Bronchial epithelial cell (primary cell): ENCODE results near the gene NF2. TPM values are rescaled to one million over a fixed set of nuclear protein-coding genes. Genes with fewer than 3 reads are reported as not detected.

ENCODE experiments used
- DNase-seq: peaks from one replicate; pipeline ENCODE4 v3.0.0-alpha.2; 2010; ENCODE audit warnings: low read depth
- FAIRE-seq: peaks from 2 replicates; lab custom pipeline; 2011; peaks lifted over from hg19 to GRCh38; lab: Jason Lieb, UNC
- H3K27me3 ChIP-seq: 2 replicates; pipeline ENCODE4 v1.5.1; 2011; ENCODE audit warnings: low read length; ENCODE audit not compliant: control insufficient read depth, insufficient read depth
- H3K36me3 ChIP-seq: 2 replicates; pipeline ENCODE4 v1.5.1; 2011; ENCODE audit warnings: low read length; ENCODE audit not compliant: control insufficient read depth, insufficient read depth
- H3K4me3 ChIP-seq: 2 replicates; pipeline ENCODE4 v1.5.1; 2011; ENCODE audit warnings: mild to moderate bottlenecking, low read depth, low read length, control low read depth
- total RNA-seq: library from RNA; depleted of rRNA; stranded (reverse); fragments of >200 nt; gene quantifications from 2 replicates; pipeline ENCODE4 v1.2.1, GENCODE V29; 2014
- TF ChIP-seq, protein P1 (sequence below): IDR thresholded peaks from 2 replicates; pipeline ENCODE4 v1.5.1; 2011; ENCODE audit warnings: mild to moderate bottlenecking, moderate library complexity, low read length, control low read depth, inconsistent platforms; ENCODE audit not compliant: insufficient read depth, severe bottlenecking

NF2 gene
- total RNA-seq, 1 donor from 2014 or later: 28.4 TPM

DNA sequence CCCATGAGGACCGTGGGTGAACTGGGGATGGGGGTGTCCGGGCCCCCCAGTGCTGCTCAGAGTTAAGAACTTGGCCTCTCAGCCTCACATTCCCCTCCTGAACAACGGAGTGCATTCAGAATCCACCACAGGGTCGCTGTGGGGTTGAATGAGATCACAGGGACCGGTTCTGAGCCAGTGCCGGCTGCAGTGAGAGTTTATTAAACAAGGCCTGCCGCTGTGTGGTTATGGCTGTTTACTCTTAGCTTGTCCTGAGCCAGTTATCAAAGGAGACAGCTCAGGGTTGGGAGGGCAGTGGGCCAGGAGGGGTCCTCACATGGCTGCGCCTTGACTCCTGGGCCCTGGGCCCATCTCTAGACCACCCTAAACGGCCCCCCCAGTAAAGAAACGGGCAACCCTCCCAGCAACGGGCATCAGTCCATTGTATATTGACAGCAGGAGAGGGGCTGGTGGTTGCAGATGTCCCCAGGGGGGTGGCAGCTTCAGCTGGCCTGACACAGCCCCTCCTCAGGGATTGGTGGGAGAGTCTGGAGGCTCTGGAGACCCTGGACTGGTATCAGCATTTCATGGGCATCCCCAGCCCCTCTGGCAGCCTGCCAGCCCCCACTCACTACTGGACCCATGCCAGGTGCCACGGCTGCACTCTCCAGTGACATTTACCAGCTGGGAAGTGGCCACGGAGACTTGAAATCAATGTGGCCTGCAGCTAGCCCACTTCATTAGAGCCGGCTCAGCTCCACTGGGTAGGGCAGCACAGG lies 101.3 kb downstream of the NF2 start:
- TF ChIP-seq, protein P1, sequence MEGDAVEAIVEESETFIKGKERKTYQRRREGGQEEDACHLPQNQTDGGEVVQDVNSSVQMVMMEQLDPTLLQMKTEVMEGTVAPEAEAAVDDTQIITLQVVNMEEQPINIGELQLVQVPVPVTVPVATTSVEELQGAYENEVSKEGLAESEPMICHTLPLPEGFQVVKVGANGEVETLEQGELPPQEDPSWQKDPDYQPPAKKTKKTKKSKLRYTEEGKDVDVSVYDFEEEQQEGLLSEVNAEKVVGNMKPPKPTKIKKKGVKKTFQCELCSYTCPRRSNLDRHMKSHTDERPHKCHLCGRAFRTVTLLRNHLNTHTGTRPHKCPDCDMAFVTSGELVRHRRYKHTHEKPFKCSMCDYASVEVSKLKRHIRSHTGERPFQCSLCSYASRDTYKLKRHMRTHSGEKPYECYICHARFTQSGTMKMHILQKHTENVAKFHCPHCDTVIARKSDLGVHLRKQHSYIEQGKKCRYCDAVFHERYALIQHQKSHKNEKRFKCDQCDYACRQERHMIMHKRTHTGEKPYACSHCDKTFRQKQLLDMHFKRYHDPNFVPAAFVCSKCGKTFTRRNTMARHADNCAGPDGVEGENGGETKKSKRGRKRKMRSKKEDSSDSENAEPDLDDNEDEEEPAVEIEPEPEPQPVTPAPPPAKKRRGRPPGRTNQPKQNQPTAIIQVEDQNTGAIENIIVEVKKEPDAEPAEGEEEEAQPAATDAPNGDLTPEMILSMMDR: no peak
- Histone ChIP-seq H3K36me3 (no peaks in the 10 kb centered on the region), H3K27me3 (peaks cover 3% of the 10 kb centered on the region), H3K4me3 (no peak overlapping the region)
- DNase-seq (no peak), FAIRE-seq (peak; percentile 66)

DNA sequence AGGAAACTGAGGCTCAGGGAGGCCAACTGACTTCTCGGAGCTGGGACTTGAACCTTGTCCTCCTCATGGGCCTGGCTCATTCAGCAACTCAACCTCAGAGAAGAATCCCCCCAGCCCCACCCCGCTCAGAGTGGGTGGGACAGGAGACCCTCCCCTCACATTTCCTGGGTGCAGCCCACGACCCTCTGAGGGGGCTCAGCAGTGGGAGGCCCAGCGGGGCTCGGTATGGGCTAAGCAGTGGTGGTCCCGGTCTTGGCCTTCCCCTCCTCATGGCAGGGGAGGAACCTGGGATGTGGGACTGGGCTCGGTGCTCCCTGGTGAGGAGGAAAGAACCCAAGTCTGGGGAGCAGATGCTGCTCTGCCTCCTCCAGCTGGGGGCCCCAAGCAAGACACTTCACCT lies 102.2 kb downstream of the NF2 start:
- TF ChIP-seq, protein P1: no peak
- FAIRE-seq (no peak), DNase-seq (no peak)
- H3K36me3 ChIP-seq: no peaks in the 10 kb centered on the region
- peaks cover 3% of the 10 kb centered on the region for H3K27me3 ChIP-seq
- H3K4me3 ChIP-seq: no peak overlapping the region

DNA sequence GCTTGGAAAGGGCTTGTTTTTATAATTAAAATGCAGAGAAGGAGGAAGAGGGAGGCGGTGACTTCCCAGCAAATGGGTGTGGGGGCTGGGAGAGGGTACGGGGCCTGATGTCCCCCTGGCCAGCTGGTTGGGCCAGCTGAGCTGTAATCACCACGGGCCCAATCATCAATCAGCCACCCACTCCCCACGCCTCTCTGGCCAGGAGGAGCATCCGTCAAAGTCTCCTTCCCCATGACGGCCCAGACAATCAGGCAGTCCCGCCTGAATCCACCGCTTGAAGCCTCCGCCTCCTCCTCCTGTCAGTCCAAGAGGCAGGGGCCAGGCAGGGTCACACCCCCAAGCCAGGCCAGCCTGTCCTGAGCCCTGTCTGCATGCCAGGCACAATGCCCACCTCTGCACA lies 103.1 kb downstream of the NF2 start:
- Histone ChIP-seq H3K27me3 (peaks cover 3% of the 10 kb centered on the region), H3K4me3 (no peak overlapping the region), H3K36me3 (no peaks in the 10 kb centered on the region)
- FAIRE-seq: no peak
- no peak for DNase-seq
- TF ChIP-seq, protein P1: no peak

DNA sequence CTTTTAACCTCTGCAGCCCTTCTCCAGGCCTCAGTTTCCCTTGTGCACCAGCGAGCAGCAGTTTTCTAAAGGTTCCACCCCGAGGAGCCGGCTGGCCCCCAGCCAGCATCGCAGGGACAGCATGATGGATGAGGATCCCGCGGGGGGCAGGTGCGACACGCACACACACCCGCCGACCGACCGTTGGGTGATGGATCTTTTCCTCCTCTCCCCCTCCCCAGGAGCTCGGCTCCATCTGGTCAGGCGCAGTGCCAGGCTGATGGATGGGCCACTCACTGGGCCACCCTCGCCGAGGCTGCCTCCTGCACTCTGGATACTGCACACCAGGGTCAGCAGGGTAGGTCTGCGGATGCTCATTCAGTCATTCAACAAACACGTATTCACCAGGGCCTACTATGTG lies 103.6 kb downstream of the NF2 start:
- Histone ChIP-seq H3K36me3 (no peaks in the 10 kb centered on the region), H3K4me3 (no peak overlapping the region), H3K27me3 (peaks cover 3% of the 10 kb centered on the region)
- TF ChIP-seq, protein P1: no peak
- FAIRE-seq (no peak), DNase-seq (no peak)

DNA sequence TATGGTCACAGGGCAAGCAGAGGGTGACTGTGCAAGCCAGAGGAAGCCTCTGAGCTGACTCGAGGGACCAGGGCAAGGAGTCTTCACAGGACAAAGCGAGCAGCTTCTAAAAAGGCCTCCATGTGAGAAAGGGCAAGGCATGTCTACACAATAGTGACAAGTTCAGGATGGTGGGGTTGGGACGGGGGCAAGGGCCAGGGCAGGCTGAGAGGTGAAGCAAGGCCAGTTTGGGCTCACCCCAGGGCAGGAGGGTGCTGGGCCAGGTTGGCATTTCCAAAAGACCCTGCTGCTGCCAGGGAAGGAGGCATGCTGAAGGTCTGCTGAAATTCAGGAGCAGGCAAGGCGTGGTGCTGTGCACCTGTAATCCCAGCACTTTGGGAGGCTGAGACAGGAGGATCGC lies 104.0 kb downstream of the NF2 start:
- DNase-seq (no peak), FAIRE-seq (no peak)
- TF ChIP-seq, protein P1: no peak
- peaks cover 5% of the 10 kb centered on the region for H3K27me3 ChIP-seq
- H3K36me3 ChIP-seq: no peaks in the 10 kb centered on the region
- H3K4me3 ChIP-seq: no peak overlapping the region

DNA sequence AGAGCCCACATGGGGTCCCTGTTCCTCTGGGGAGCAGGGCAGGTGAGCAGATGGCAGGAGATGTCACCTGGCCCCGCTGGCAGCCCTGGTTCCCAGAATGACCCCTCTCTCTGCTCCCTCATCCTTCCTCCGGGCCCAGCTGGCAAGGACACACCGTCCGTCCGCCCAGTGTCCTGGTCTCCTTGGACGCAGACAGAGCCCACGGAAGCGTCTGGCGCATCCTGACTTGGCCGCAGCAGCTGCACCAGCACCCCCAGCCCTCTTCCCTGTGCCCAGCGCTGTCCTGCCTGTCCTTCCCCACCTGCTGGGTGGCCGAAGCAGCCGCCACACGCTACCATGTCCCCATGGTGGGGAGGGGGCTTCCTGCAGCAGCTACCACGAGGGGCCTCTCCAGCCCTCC lies 106.8 kb downstream of the NF2 start:
- TF ChIP-seq, protein P1: no peak
- Histone ChIP-seq H3K4me3 (no peak overlapping the region), H3K27me3 (peaks cover 3% of the 10 kb centered on the region), H3K36me3 (no peaks in the 10 kb centered on the region)
- DNase-seq: no peak
- FAIRE-seq: no peak
